ENCODE results near the gene RAB40C.

RAB40C gene

GRCh38 chr16:589658-590187 lies at the start of gene RAB40C:
Gene RAB40C (plus strand): TSS chr16:590066. CDS start chr16:590292, 226 bp downstream.
- peak; percentile 97 for DNase-seq

GRCh38 chr16:540645-541340 lies 49.1 kb upstream of the RAB40C start:
- DNase-seq: no peak

GRCh38 chr16:543301-544164 lies 46.3 kb upstream of the RAB40C start:
- DNase-seq: no peak

GRCh38 chr16:544517-544916 lies 45.3 kb upstream of the RAB40C start:
- no peak for DNase-seq

GRCh38 chr16:546909-547770 lies 42.7 kb upstream of the RAB40C start:
- no peak for DNase-seq

GRCh38 chr16:548586-548985 lies 41.3 kb upstream of the RAB40C start:
- no peak for DNase-seq

- DNase-seq: no peak
These were observed 40.2 kb upstream of the RAB40C start for GRCh38 chr16:549544-550263.

GRCh38 chr16:551210-551609 lies 38.7 kb upstream of the RAB40C start:
- DNase-seq: no peak

- DNase-seq: no peak
These were observed 37.7 kb upstream of the RAB40C start for GRCh38 chr16:552171-552570.

- no peak for DNase-seq
These were observed 36.1 kb upstream of the RAB40C start for GRCh38 chr16:553601-554296.

- DNase-seq: no peak
These were observed 35.6 kb upstream of the RAB40C start for GRCh38 chr16:554297-554621.

GRCh38 chr16:554640-555365 lies 35.1 kb upstream of the RAB40C start:
- no peak for DNase-seq

- DNase-seq: no peak
These were observed 34.1 kb upstream of the RAB40C start for GRCh38 chr16:555528-556473.

GRCh38 chr16:556474-557173 lies 33.2 kb upstream of the RAB40C start:
- DNase-seq: no peak

GRCh38 chr16:557463-558297 lies 32.2 kb upstream of the RAB40C start:
- DNase-seq: no peak

GRCh38 chr16:558298-559020 lies 31.4 kb upstream of the RAB40C start:
- DNase-seq: no peak

GRCh38 chr16:559021-559380 lies 30.9 kb upstream of the RAB40C start:
- no peak for DNase-seq
